ENCODE measurements around the gene CRK. TPM values are rescaled to one million over a fixed set of nuclear protein-coding genes. Genes with fewer than 3 reads are reported as not detected.

Gene CRK
- total and polyA plus RNA-seq, 10 of the 15 experiments (the other 5 are each of a cell fraction or from before 2014, with no cell fraction given), result 11.1 to 23.8 (median 20.5) TPM

DNA sequence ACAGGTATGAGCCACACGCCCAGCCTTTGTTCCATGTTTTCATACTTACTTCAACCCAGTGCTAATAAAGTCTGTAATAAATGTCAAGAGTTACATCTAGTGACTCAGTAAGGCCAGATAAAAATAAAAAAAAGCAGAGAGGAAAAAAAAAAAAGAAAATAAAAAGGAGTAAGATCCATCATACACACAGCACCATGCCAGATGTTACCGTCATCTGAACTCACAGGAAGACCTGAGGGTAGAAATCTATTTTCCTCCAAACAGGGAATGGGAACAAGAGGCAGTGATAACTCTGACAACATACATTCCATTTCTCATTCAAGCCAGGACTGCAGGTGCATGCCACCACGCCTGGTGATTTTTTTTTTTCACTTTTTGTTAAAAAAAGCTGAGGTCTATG, 20.7 kb downstream of the CRK start:
- Histone ChIP-seq H3K79me2 (ENCODE audit: control insufficient read depth, insufficient read depth, low read length) (peaks cover 37% of the 10 kb centered on the region), H3K4me3 (no peak overlapping the region), H3K4me2 (ENCODE audit: control insufficient read depth, insufficient read depth) (no peak overlapping the region), H3K4me1 (ENCODE audit: control insufficient read depth, insufficient read depth, low read length) (peaks cover 9% of the 10 kb centered on the region), H3K27ac (ENCODE audit: control insufficient read depth, insufficient read depth) (no peak overlapping the region), H2AFZ (ENCODE audit: control insufficient read depth, low read depth, low read length) (no peak overlapping the region), H3K9ac (ENCODE audit: control insufficient read depth, insufficient read depth, low read length) (no peak overlapping the region), H3K9me3 (replicated peaks; ENCODE audit: control insufficient read depth, insufficient read depth, low read length) (no peaks in the 10 kb centered on the region), H3K36me3 (ENCODE audit: control insufficient read depth in 2 of 2, insufficient read depth in 2 of 2, low read length in 1 of 2) (peaks cover 9 to 18% of the 10 kb centered on the region in 2 experiments), H4K20me1 (ENCODE audit: control insufficient read depth, insufficient read depth) (no peaks in the 10 kb centered on the region), H3K27me3 (replicated peaks in 1 of 2; ENCODE audit: control insufficient read depth in 2 of 2, insufficient read depth in 2 of 2, low read length in 1 of 2) (no peaks in the 10 kb centered on the region)
- FAIRE-seq (no peak), ATAC-seq (no peak), DNase-seq (ENCODE audit: low read depth, low spot score) (no peak)
- in situ Hi-C loops (cut with MboI) (no loop called here), intact Hi-C loops (cut with micrococcal nuclease; ENCODE audit: unreplicated experiment) (no loop called here)
- CTCF ChIA-PET, result interaction anchor here (0.6 to 1.1 kb wide), 2 partner anchors 73 to 223 kb away, joined by 3 read pairs; no protein-coding TSS in a partner anchor
- SMC1A ChIA-PET (ENCODE audit: uncharacterized antibody, unreplicated experiment), result interaction anchor here (0.6 to 1.5 kb wide), 2 partner anchors 57 to 70 kb away, joined by 3 to 8 read pairs; no protein-coding TSS in a partner anchor
- RAD21 ChIA-PET (ENCODE audit: unreplicated experiment), result interaction anchor here (2.2 kb wide), 1 partner anchor 70 kb away, joined by 11 read pairs; no protein-coding TSS in a partner anchor
- POLR2A ChIA-PET, result interaction anchor here (0.6 kb wide), 1 partner anchor 709 kb away, joined by 7 read pairs; no protein-coding TSS in a partner anchor
- BruUV-seq (replicated peaks), result TSS peak; percentile 57
- TF ChIP-seq ZNF24 (IDR thresholded peaks at IDR 0.05), result no peak
- 86% methylated on average over 3 of the region's 3 CpGs for WGBS (ENCODE audit: insufficient coverage, insufficient replicate concordance, low lambda C conversion rate, missing lambda C conversion rate)

DNA sequence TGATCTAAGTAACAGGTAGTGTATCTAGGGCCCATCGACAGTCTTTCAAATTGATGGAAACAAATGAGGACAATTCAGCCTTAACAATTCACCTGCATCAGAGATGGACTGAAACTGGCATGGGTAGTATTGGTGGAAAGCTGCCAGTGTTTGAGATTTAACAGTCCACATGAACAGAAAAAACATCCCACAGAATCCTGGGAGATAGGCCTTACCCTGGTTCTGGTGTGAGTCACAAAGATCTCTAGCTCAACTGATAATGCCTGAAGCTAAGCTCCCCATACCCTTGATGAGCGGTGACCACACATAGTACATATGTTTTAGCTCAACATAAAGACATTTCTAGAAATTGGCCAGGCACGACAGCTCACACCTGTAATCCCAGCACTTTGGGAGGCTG, 21.9 kb downstream of the CRK start:
- H3K79me2 ChIP-seq (ENCODE audit: control insufficient read depth, insufficient read depth, low read length), result peaks cover 38% of the 10 kb centered on the region
- BruUV-seq (replicated peaks), result no TSS peak
- H3K4me2 ChIP-seq (ENCODE audit: control insufficient read depth, insufficient read depth), result no peak overlapping the region
- peaks cover 9 to 18% of the 10 kb centered on the region in 2 experiments for H3K36me3 ChIP-seq (ENCODE audit: control insufficient read depth in 2 of 2, insufficient read depth in 2 of 2, low read length in 1 of 2)
- intact Hi-C loops (cut with micrococcal nuclease; ENCODE audit: unreplicated experiment), result no loop called here
- no peak for DNase-seq (ENCODE audit: low read depth, low spot score)
- H3K4me3 ChIP-seq, result no peak overlapping the region
- in situ Hi-C loops (cut with MboI), result no loop called here
- no peak overlapping the region for H2AFZ ChIP-seq (ENCODE audit: control insufficient read depth, low read depth, low read length)
- ChIA-PET RAD21 (ENCODE audit: unreplicated experiment) (interaction anchor here (2.2 kb wide), 1 partner anchor 69 kb away, joined by 11 read pairs; no protein-coding TSS in a partner anchor), SMC1A (ENCODE audit: uncharacterized antibody, unreplicated experiment) (interaction anchor here (0.9 to 1.5 kb wide), 3 partner anchors 69 to 82 kb away, joined by 3 to 8 read pairs (median 4); partner anchors contain the start of gene INPP5K), CTCF (interaction anchor here (1.1 to 1.5 kb wide), 2 partner anchors 69 to 98 kb away, joined by 3 to 7 read pairs; no protein-coding TSS in a partner anchor), POLR2A (interaction anchor here (1.0 to 1.4 kb wide), 2 partner anchors 22 to 119 kb away, joined by 3 to 4 read pairs; partner anchors contain the start of gene CRK)
- H4K20me1 ChIP-seq (ENCODE audit: control insufficient read depth, insufficient read depth), result no peaks in the 10 kb centered on the region; the same call in 1 of the 2 replicates
- no peak for ATAC-seq
- TF ChIP-seq MTA3 (IDR thresholded peaks at IDR 0.05; ENCODE audit: borderline replicate concordance, low read length) (no peak), SRF (IDR thresholded peaks at IDR 0.05; ENCODE audit: low read depth in 2 of 2, low read length in 2 of 2) (0 out of 4 replicates have a peak, but pooled peaks of 1 of the 2 experiments have one; percentile 25)
- 84% methylated on average over 3 of the region's 3 CpGs for WGBS (ENCODE audit: insufficient coverage, insufficient replicate concordance, low lambda C conversion rate, missing lambda C conversion rate)
- peaks cover 9% of the 10 kb centered on the region for H3K4me1 ChIP-seq (ENCODE audit: control insufficient read depth, insufficient read depth, low read length)
- no peak overlapping the region for H3K27ac ChIP-seq (ENCODE audit: control insufficient read depth, insufficient read depth)
- FAIRE-seq, result no peak
- H3K9ac ChIP-seq (ENCODE audit: control insufficient read depth, insufficient read depth, low read length), result no peak overlapping the region
- no peaks in the 10 kb centered on the region for H3K9me3 ChIP-seq (replicated peaks; ENCODE audit: control insufficient read depth, insufficient read depth, low read length)
- no peaks in the 10 kb centered on the region for H3K27me3 ChIP-seq (replicated peaks in 1 of 2; ENCODE audit: control insufficient read depth in 2 of 2, insufficient read depth in 2 of 2, low read length in 1 of 2)
